Endodermal cell (in vitro differentiated cells): ENCODE measurements around the gene GNPNAT1. TPM values are rescaled to one million over a fixed set of nuclear protein-coding genes. Genes with fewer than 3 reads are reported as not detected.
A peak's percentile ranks its signal among the peaks of the same experiment; 100 is the strongest.

Experiments
- DNase-seq: peaks from one replicate; pipeline ENCODE4 v3.0.0-alpha.2; 2017
- H3K27ac ChIP-seq: 2 replicates; pipeline ENCODE4 v1.5.1; 2013; ENCODE audit warnings: mild to moderate bottlenecking, low read depth, low read length, moderate library complexity
- H3K27me3 ChIP-seq: 2 replicates; pipeline ENCODE4 v1.6.1; 2013; ENCODE audit warnings: mild to moderate bottlenecking, low read length, moderate library complexity; ENCODE audit not compliant: insufficient read depth, control insufficient read depth, poor library complexity, severe bottlenecking
- H3K36me3 ChIP-seq: 2 replicates; pipeline ENCODE4 v1.7.0; 2013; ENCODE audit warnings: mild to moderate bottlenecking, low read length, moderate library complexity; ENCODE audit not compliant: control insufficient read depth, insufficient read depth
- H3K4me1 ChIP-seq: one replicate; pipeline ENCODE4 v1.7.0; 2013; ENCODE audit warnings: low read length; ENCODE audit not compliant: control insufficient read depth, insufficient read depth
- H3K4me3 ChIP-seq: 2 replicates; pipeline ENCODE4 v1.5.1; 2013; ENCODE audit warnings: mild to moderate bottlenecking, low read length, moderate library complexity
- H3K9ac ChIP-seq: 2 replicates; pipeline ENCODE4 v1.6.1; 2013; ENCODE audit warnings: mild to moderate bottlenecking, low read length, moderate library complexity; ENCODE audit not compliant: poor library complexity, severe bottlenecking; ENCODE audit errors: extremely low read depth
- H3K9me3 ChIP-seq: 2 replicates; pipeline ENCODE4 v1.6.1; 2013; ENCODE audit warnings: mild to moderate bottlenecking, low read length, moderate library complexity; ENCODE audit not compliant: control insufficient read depth
- H3K27ac Mint-ChIP-seq: 2 replicates; pipeline ENCODE4 v1.8.0; 2020; ENCODE audit warnings: mixed read lengths
- H3K27me3 Mint-ChIP-seq: 2 replicates; pipeline ENCODE4 v1.8.0; 2021; ENCODE audit warnings: mild to moderate bottlenecking, mixed read lengths; ENCODE audit not compliant: insufficient read depth
- H3K36me3 Mint-ChIP-seq: 2 replicates; pipeline ENCODE4 v1.8.0; 2020; ENCODE audit warnings: low read depth, mixed read lengths
- H3K4me1 Mint-ChIP-seq: 2 replicates; pipeline ENCODE4 v1.8.0; 2020; ENCODE audit warnings: mixed read lengths
- H3K4me3 Mint-ChIP-seq: 2 replicates; pipeline ENCODE4 v1.8.0; 2020; ENCODE audit warnings: mild to moderate bottlenecking, moderate library complexity, mixed read lengths
- H3K9me3 Mint-ChIP-seq: 2 replicates; pipeline ENCODE4 v1.8.0; 2020; ENCODE audit warnings: mild to moderate bottlenecking, mixed read lengths
- WGBS, 2 experiments: methylation state at CpG; one replicate each; pipeline versions ENCODE4 v1.1.5 to v1.1.7; 2013; ENCODE audit warnings: missing lambda C conversion rate in 2 of 2, mixed read lengths in 1 of 2; ENCODE audit not compliant: insufficient coverage in 1 of 2, insufficient read length in 1 of 2; 5-methylcytosine and 5-hydroxymethylcytosine counted together
- long read RNA-seq, 4 experiments: library from polyadenylated mRNA in 2 of 4; library from RNA in 1 of 4; library from capped mRNA in 1 of 4; stranded (forward) in 3 of 4; unstranded in 1 of 4; transcript quantifications; one replicate each; pipeline ENCODE4 v2.0.0, GENCODE V29; 2020 to 2021; ENCODE audit warnings: inconsistent platforms in 1 of 4
- polyA plus RNA-seq, 2 experiments: library from polyadenylated mRNA; stranded (reverse); fragments of 50-300 nt; gene quantifications; one replicate each; pipeline ENCODE4 v1.2.3, GENCODE V29; 2013
- total RNA-seq, 2 donors: library from RNA; stranded (reverse); fragmentation: NEBNext Ultra II Directional in 1 of 2; extraction: Animal tissue kit (Norgen Biotek cat#: 25700) in 1 of 2; gene quantifications; 2 replicates in 1 of 2; 3 replicates in 1 of 2; pipeline ENCODE4 v1.2.1, GENCODE V29; 2021
- TF ChIP-seq, protein P1 (sequence below): fragments of 200-600 bp; sonication (generic); conservative IDR thresholded peaks from 2 replicates; pipeline ENCODE4 v1.5.0; 2021; ENCODE audit warnings: antibody characterized with exemption, mild to moderate bottlenecking

The GNPNAT1 gene
- total RNA-seq = 10 to 100 TPM; 68.4 to 78.2 TPM
- polyA plus RNA-seq (2013, experiment 1 of 2) = 26.7 TPM
- polyA plus RNA-seq (2013, experiment 2 of 2) = 23.9 TPM
- long read RNA-seq, experiment 1, transcript GNPNAT1-201 (6 exons, 3,860 nt) = major isoform, 11 of 25 reads
- long read RNA-seq, experiment 1, partial matches to known transcripts = 4 of 25 reads
- long read RNA-seq, experiment 1, other reads (novel, unspliced or antisense) = 9 of 25 reads
- long read RNA-seq, experiment 2, transcript GNPNAT1-201 (6 exons, 3,860 nt) = major isoform, 72 of 102 reads
- long read RNA-seq, experiment 2, partial matches to known transcripts = 8 of 102 reads
- long read RNA-seq, experiment 2, other reads (novel, unspliced or antisense) = 22 of 102 reads
- long read RNA-seq, experiment 3, transcript GNPNAT1-201 (6 exons, 3,860 nt) = major isoform, 163 of 193 reads
- long read RNA-seq, experiment 3, transcript GNPNAT1-205 (7 exons, 785 nt) = minor isoform, 6 of 193 reads
- long read RNA-seq, experiment 3, partial matches to known transcripts = 4 of 193 reads
- long read RNA-seq, experiment 3, other reads (novel, unspliced or antisense) = 20 of 193 reads
- long read RNA-seq, experiment 4, transcript GNPNAT1-201 (6 exons, 3,860 nt) = major isoform, 96 of 105 reads
- long read RNA-seq, experiment 4, partial matches to known transcripts = 1 of 105 reads
- long read RNA-seq, experiment 4, other reads (novel, unspliced or antisense) = 7 of 105 reads

DNA sequence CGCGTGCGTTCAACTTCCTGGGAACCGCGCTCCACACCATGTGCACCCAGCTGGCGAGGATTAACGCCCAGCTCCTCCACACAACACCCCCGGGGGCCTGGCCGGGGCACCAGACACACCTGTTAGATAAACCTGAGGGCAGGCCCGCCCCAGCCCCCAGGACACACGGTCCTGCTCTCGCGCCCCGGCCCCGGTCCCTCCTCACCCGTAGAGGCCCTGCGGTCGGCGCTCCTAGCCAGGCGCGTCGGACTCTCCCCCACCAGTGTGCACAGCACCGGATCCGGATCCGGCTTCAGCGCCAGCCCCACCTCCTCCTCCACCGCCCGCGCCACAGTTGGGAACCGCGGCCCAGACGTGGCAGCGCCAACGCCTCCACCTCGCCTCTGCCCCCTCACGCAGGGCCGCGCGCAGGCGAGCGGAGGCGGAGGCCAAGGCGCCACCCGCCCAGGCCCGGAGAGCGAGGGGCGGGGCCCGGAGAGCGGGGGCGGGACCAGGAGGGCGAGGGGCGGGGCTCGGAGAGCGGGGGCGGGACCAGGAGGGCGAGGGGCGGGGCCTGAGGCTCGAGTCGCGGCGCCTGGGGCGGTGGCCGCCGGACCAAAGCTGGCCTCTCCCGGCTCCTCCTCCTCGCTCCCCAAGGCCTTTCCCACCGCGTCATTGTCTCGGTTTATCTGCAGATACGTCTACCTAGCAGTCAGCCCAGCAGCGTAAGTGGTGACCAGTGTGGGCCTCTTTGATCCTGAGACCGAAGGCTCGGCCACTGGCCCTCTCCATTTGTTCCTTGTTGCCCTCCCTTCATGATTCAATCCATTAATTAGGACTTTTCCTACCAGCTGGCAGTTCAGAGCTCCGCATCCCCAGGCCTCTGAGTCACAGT is at the start of gene GNPNAT1:
GNPNAT1 (minus strand) TSS at position 385 of the 874 bp plus-strand sequence. CDS start 6,957 bp downstream, outside the sequence.
- DNase-seq = peak; percentile 97
- peaks cover 12% of the 10 kb centered on the region for H3K36me3 Mint-ChIP-seq

DNA sequence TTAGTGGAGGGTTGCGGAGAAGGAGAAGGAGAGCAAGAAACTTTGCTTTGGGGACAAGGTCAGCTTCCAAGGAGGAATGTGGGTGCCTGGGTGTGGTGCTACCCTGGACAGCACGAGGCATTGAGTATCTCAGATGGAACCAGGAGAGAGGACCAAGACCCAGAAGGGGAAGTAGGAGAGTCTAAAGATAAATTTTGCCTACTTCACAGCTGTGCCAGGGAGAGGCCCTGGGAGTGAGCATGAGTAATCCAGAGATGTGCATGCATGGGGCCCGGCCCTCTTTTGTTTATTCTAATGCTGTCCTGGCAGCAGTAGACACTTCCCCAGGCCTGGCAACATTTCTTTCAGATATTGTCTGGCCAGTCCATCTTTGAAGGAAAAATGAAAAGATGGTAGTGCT is 49.5 kb upstream of the GNPNAT1 start:
- Mint-ChIP-seq H3K9me3 (peaks cover 3% of the 10 kb centered on the region), H3K36me3 (no peaks in the 10 kb centered on the region), H3K4me1 (peaks cover 39% of the 10 kb centered on the region), H3K27ac (no peak overlapping the region), H3K4me3 (no peak overlapping the region), H3K27me3 (no peaks in the 10 kb centered on the region)
- no peak overlapping the region for H3K27ac ChIP-seq
- DNase-seq = no peak
- H3K4me3 ChIP-seq = no peak overlapping the region
- peaks cover 16% of the 10 kb centered on the region for H3K4me1 ChIP-seq
- TF ChIP-seq, protein P1, sequence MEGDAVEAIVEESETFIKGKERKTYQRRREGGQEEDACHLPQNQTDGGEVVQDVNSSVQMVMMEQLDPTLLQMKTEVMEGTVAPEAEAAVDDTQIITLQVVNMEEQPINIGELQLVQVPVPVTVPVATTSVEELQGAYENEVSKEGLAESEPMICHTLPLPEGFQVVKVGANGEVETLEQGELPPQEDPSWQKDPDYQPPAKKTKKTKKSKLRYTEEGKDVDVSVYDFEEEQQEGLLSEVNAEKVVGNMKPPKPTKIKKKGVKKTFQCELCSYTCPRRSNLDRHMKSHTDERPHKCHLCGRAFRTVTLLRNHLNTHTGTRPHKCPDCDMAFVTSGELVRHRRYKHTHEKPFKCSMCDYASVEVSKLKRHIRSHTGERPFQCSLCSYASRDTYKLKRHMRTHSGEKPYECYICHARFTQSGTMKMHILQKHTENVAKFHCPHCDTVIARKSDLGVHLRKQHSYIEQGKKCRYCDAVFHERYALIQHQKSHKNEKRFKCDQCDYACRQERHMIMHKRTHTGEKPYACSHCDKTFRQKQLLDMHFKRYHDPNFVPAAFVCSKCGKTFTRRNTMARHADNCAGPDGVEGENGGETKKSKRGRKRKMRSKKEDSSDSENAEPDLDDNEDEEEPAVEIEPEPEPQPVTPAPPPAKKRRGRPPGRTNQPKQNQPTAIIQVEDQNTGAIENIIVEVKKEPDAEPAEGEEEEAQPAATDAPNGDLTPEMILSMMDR = no peak
- H3K9ac ChIP-seq = no peak overlapping the region
- 91 to 100% methylated on average over 2 to 3 of the region's 3 CpGs for WGBS, 2 experiments
- no peaks in the 10 kb centered on the region for H3K27me3 ChIP-seq
- no peaks in the 10 kb centered on the region for H3K36me3 ChIP-seq
- H3K9me3 ChIP-seq = no peaks in the 10 kb centered on the region

More for the DNA sequence above, at the start of gene GNPNAT1:
- H3K27me3 Mint-ChIP-seq = no peaks in the 10 kb centered on the region
- no peaks in the 10 kb centered on the region for H3K9me3 ChIP-seq
- peak within 1 kb of the TSS; percentile 95 for H3K4me3 Mint-ChIP-seq
- TF ChIP-seq, protein P1 = no peak
- no peaks in the 10 kb centered on the region for H3K27me3 ChIP-seq
- peak within 1 kb of the TSS; percentile 66 for H3K9ac ChIP-seq
- H3K9me3 Mint-ChIP-seq = peaks cover 2% of the 10 kb centered on the region
- H3K4me3 ChIP-seq = peak within 1 kb of the TSS; percentile 87
- H3K27ac Mint-ChIP-seq = peak within 1 kb of the TSS; percentile 97
- peak within 1 kb of the TSS; percentile 68 for H3K27ac ChIP-seq
- WGBS, 2 experiments = 1 to 6% methylated on average over 8 to 74 of the region's 74 CpGs
- peaks cover 18% of the 10 kb centered on the region for H3K4me1 Mint-ChIP-seq
- H3K36me3 ChIP-seq = no peaks in the 10 kb centered on the region
- H3K4me1 ChIP-seq = no peaks in the 10 kb centered on the region

DNA sequence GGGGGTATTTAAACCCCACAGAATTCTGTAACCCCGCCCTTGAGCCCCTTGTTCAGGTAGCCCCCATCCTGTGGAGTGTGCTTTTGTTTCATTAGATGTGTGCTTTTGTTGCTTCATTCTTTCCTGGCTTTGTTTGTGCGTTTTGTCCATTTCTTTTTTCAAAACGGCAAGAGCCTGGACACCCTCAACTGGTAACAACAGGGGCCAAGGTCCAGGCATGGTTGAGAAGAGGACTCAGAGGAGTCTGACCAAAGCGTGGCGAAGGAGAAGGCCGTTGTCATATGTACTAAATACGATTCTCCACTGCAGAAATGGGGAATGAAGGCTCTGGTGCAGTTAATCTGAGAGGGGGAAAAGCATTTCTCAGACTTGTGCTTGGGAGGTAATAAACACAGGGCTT is 46.0 kb upstream of the GNPNAT1 start:
- H3K27ac ChIP-seq = no peak overlapping the region
- no peak overlapping the region for H3K4me3 Mint-ChIP-seq
- H3K27ac Mint-ChIP-seq = peak overlapping the region; percentile 46
- peaks cover 39% of the 10 kb centered on the region for H3K4me1 Mint-ChIP-seq
- H3K4me1 ChIP-seq = peaks cover 19% of the 10 kb centered on the region
- no peak overlapping the region for H3K9ac ChIP-seq
- no peaks in the 10 kb centered on the region for H3K9me3 ChIP-seq
- no peak for DNase-seq
- H3K27me3 ChIP-seq = no peaks in the 10 kb centered on the region
- H3K4me3 ChIP-seq = no peak overlapping the region
- peaks cover 3% of the 10 kb centered on the region for H3K9me3 Mint-ChIP-seq
- H3K27me3 Mint-ChIP-seq = no peaks in the 10 kb centered on the region
- H3K36me3 Mint-ChIP-seq = no peaks in the 10 kb centered on the region
- TF ChIP-seq, protein P1 = no peak
- H3K36me3 ChIP-seq = no peaks in the 10 kb centered on the region
- 97% methylated on average over 6 to 7 of the region's 7 CpGs for WGBS, 2 experiments
